ENCODE data around the gene ADGRE3.

The ADGRE3 gene

DNA sequence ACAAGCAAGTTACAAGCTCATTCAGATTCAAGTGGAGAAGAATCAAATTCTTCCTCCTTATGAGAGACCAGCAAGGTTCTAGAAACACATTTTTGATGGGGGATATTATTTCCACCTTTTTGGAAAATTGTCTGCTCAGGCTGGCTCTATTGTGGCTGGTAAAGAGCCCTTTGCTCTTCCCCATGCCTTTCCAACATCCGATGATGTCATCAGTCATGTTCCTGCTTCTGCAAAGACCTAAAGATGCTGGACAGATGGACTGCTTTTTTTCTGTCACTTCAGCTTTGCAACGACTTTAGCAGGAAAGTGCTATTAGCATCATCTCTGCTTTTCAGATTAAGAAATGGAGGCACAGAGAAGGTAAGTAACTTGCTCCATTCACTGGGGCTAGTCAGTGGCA, 4.2 kb downstream of the ADGRE3 start:
- Histone ChIP-seq H3K9me3 (ENCODE audit: control insufficient read depth in 2 of 2, low read length in 2 of 2) (peaks cover 9% of the 10 kb centered on the region in 2 donors), H3K4me1 (ENCODE audit: control insufficient read depth, insufficient read depth, low read length) (no peaks in the 10 kb centered on the region), H3K27me3 (ENCODE audit: control insufficient read depth in 1 of 2, insufficient read depth in 2 of 2, low read length in 2 of 2) (peaks cover 0 to 5% of the 10 kb centered on the region in 2 donors), H3K36me3 (ENCODE audit: control insufficient read depth in 2 of 2, insufficient read depth in 2 of 2, low read length in 2 of 2) (no peaks in the 10 kb centered on the region), H3K27ac (ENCODE audit: low read length) (no peak overlapping the region), H3K4me3 (ENCODE audit: low read length in 2 of 2) (no peak overlapping the region), H3K9ac (ENCODE audit: low read length in 2 of 2) (no peak overlapping the region)

DNA sequence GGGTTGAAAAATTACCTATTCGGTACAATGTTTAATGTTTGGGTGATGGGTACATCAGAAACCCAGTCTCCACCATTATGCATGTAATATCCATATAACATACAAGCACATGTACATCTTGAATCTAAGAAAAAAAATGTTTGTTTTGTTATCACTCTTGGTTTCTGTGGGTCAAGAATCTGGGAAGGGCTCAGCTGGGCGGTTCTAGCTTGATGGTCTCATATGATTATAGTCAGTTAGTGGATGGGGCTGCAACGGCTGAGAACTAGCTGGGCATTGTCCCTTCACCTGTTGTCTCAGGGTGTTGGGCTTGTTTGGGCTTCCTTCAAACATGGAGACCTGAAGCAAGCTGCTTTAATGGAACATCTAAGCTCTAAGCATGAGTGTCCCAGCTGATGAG, 4.7 kb downstream of the ADGRE3 start:
- Histone ChIP-seq H3K9ac (ENCODE audit: low read length in 2 of 2) (no peak overlapping the region), H3K4me1 (ENCODE audit: control insufficient read depth, insufficient read depth, low read length) (no peaks in the 10 kb centered on the region), H3K9me3 (ENCODE audit: control insufficient read depth in 2 of 2, low read length in 2 of 2) (peaks cover 9% of the 10 kb centered on the region in 2 donors), H3K27me3 (ENCODE audit: control insufficient read depth in 1 of 2, insufficient read depth in 2 of 2, low read length in 2 of 2) (peaks cover 0 to 5% of the 10 kb centered on the region in 2 donors), H3K36me3 (ENCODE audit: control insufficient read depth in 2 of 2, insufficient read depth in 2 of 2, low read length in 2 of 2) (no peaks in the 10 kb centered on the region), H3K27ac (ENCODE audit: low read length) (no peak overlapping the region), H3K4me3 (ENCODE audit: low read length in 2 of 2) (no peak overlapping the region)

DNA sequence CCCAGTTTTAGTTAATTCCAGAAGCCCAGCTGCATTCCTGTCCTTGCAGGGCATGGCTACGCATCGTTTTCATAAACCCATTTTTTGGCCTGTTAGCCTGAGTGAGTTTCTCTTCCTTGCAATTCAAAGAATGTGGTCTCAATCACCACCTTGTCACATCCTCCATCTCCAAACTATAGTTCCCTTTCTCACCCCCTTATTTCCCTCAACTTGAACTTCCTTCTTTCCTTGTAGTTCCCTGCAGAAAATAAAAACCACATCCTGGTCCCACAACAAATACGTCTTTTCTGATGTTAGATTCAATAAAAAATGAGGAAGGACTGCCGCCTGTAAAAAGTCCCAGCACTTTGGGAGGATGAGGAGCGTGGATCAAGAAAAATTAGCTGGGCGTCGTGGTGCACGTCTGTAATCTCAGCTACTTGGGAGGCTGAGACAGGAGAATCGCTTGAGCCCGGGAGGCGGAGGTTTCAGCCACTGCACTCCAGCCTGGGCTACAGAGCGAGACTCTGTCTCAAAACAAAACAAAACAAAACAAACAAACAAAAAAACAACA, 13.2 kb downstream of the ADGRE3 start:
- H3K36me3 ChIP-seq (ENCODE audit: control insufficient read depth in 2 of 2, insufficient read depth in 2 of 2, low read length in 2 of 2), result no peaks in the 10 kb centered on the region

DNA sequence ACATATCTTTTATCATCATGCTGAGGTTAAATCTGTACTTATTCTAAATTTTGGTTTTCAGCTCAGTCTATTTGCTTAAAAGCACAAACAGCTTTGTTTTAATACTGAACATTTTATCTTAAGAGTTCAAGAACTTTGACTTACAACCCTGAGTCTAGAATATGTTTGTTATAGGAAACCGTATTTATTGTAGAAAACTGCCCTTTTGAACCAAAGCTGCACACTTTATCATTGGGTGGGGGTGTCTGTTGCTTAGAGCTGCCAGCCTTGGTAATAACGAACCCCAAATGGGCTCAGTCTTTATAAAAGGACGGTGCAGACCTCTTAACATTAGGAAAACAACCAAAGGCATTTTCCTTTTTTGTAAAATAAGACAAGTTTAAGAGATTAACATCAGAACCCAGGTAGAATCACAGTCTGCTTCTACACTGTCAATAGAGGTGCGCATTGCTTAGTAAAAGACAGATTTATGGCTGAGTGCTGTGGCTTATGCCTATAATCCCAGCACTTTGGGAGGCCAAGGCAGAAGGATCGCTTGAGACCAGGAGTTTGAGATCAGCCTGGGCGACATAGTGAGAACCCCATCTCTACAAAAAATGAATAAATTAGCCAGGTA, 14.7 kb downstream of the ADGRE3 start:
- H3K27ac ChIP-seq (ENCODE audit: low read length), result no peak overlapping the region
- H3K9me3 ChIP-seq (ENCODE audit: control insufficient read depth in 2 of 2, low read length in 2 of 2), result no peaks in the 10 kb centered on the region
- H3K4me3 ChIP-seq (ENCODE audit: low read length in 2 of 2), result no peak overlapping the region
- H3K36me3 ChIP-seq (ENCODE audit: control insufficient read depth in 2 of 2, insufficient read depth in 2 of 2, low read length in 2 of 2), result no peaks in the 10 kb centered on the region
- H3K4me1 ChIP-seq (ENCODE audit: control insufficient read depth, insufficient read depth, low read length), result no peaks in the 10 kb centered on the region
- H3K9ac ChIP-seq (ENCODE audit: low read length in 2 of 2), result no peak overlapping the region
- no peaks in the 10 kb centered on the region for H3K27me3 ChIP-seq (ENCODE audit: control insufficient read depth in 1 of 2, insufficient read depth in 2 of 2, low read length in 2 of 2)

More for the DNA sequence above, 13.2 kb downstream of the ADGRE3 start:
- Histone ChIP-seq H3K4me1 (ENCODE audit: control insufficient read depth, insufficient read depth, low read length) (no peaks in the 10 kb centered on the region), H3K9me3 (ENCODE audit: control insufficient read depth in 2 of 2, low read length in 2 of 2) (no peaks in the 10 kb centered on the region), H3K27ac (ENCODE audit: low read length) (no peak overlapping the region), H3K4me3 (ENCODE audit: low read length in 2 of 2) (no peak overlapping the region), H3K9ac (ENCODE audit: low read length in 2 of 2) (no peak overlapping the region), H3K27me3 (ENCODE audit: control insufficient read depth in 1 of 2, insufficient read depth in 2 of 2, low read length in 2 of 2) (no peaks in the 10 kb centered on the region)

DNA sequence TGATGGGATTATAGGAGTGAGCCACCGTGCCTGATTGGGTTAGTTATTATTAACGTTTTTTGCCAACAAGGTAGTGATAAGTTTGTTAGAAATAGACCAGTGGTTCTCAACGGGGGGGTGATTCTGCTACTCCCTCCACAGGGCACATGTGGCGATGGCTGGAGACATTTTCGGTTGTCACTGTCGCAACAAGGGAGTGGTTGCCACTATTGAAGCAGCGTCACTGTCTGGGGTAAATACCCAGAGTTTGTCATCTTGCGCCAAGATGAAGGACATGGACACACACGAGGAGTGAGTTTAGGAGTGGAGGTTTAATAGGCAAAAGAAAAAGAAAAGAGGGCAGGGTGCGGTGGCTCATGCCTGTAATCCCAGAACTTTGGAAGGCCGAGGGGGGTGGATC, 18.9 kb downstream of the ADGRE3 start:
- no peak overlapping the region for H3K4me3 ChIP-seq (ENCODE audit: low read length in 2 of 2)
- no peaks in the 10 kb centered on the region for H3K9me3 ChIP-seq (ENCODE audit: control insufficient read depth in 2 of 2, low read length in 2 of 2)
- H3K36me3 ChIP-seq (ENCODE audit: control insufficient read depth in 2 of 2, insufficient read depth in 2 of 2, low read length in 2 of 2), result no peaks in the 10 kb centered on the region
- H3K9ac ChIP-seq (ENCODE audit: low read length in 2 of 2), result no peak overlapping the region
- H3K4me1 ChIP-seq (ENCODE audit: control insufficient read depth, insufficient read depth, low read length), result no peaks in the 10 kb centered on the region
- no peak overlapping the region for H3K27ac ChIP-seq (ENCODE audit: low read length)
- H3K27me3 ChIP-seq (ENCODE audit: control insufficient read depth in 1 of 2, insufficient read depth in 2 of 2, low read length in 2 of 2), result peaks cover 0 to 2% of the 10 kb centered on the region in 2 donors

DNA sequence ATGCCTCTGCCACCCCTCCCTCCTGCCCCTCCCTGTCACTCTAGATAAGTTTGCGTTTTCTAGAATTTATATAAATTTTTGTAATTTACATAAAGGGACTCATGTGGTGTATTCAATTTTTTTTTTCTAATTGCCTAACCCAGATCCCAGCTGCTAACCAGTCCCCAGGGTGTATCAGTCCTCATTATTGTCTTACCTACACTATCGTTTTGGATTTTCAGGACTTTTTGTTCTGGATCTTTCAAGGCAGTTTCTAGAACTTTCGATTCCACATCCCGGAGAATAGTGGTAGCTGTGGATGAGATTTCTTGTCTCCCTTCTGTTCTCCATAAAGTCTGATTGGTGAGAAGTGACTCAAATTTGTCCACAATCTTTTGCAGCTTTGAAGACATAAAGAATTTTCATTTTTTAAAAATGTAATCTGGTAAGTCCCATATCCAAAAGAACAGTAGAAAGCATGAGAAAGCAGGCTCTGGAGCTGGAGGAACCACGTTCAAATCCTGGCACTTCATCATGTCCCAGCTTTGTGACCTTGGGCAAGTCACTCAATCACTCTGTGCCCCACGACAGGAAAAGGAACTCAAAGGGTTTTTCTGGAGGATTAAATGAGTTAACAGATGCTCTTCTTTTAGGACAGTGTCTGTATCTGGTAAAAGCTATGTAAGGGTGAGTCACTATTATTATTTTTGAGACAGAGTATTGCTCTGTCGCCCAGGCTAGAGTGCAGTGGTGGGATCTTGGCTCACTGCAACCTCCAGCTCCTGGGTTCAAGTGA, 19.7 kb downstream of the ADGRE3 start:
- H3K4me1 ChIP-seq (ENCODE audit: control insufficient read depth, insufficient read depth, low read length), result no peaks in the 10 kb centered on the region
- H3K27me3 ChIP-seq (ENCODE audit: control insufficient read depth in 1 of 2, insufficient read depth in 2 of 2, low read length in 2 of 2), result peaks cover 0 to 3% of the 10 kb centered on the region in 2 donors
- no peak overlapping the region for H3K27ac ChIP-seq (ENCODE audit: low read length)
- H3K9me3 ChIP-seq (ENCODE audit: control insufficient read depth in 2 of 2, low read length in 2 of 2), result no peaks in the 10 kb centered on the region
- no peak overlapping the region for H3K4me3 ChIP-seq (ENCODE audit: low read length in 2 of 2)
- no peak overlapping the region for H3K9ac ChIP-seq (ENCODE audit: low read length in 2 of 2)
- H3K36me3 ChIP-seq (ENCODE audit: control insufficient read depth in 2 of 2, insufficient read depth in 2 of 2, low read length in 2 of 2), result no peaks in the 10 kb centered on the region

DNA sequence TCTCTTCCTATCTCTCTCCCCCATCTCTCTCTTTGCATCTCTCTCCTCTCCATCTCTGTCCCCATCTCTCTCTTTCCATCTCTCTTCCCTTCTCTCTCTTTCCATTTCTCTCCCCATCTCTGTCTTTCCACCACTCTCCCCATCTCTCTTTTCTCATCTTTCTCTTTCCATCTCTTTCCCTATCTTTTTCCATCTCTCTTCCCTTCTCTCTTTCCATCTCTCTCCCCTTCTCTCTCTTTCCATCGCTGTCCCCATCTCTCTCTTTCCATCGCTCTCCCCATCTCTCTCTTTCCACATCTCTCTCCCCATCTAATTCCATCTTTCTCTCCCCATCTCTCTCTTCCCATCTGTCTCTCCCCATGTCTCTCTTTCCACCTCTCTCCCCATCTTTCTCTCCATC, 24.5 kb downstream of the ADGRE3 start:
- H3K4me1 ChIP-seq (ENCODE audit: control insufficient read depth, insufficient read depth, low read length), result no peaks in the 10 kb centered on the region
- peaks cover 0 to 3% of the 10 kb centered on the region in 2 donors for H3K27me3 ChIP-seq (ENCODE audit: control insufficient read depth in 1 of 2, insufficient read depth in 2 of 2, low read length in 2 of 2)
- no peak overlapping the region for H3K27ac ChIP-seq (ENCODE audit: low read length)
- no peaks in the 10 kb centered on the region for H3K9me3 ChIP-seq (ENCODE audit: control insufficient read depth in 2 of 2, low read length in 2 of 2)
- H3K9ac ChIP-seq (ENCODE audit: low read length in 2 of 2), result no peak overlapping the region
- H3K4me3 ChIP-seq (ENCODE audit: low read length in 2 of 2), result no peak overlapping the region
- H3K36me3 ChIP-seq (ENCODE audit: control insufficient read depth in 2 of 2, insufficient read depth in 2 of 2, low read length in 2 of 2), result no peaks in the 10 kb centered on the region

DNA sequence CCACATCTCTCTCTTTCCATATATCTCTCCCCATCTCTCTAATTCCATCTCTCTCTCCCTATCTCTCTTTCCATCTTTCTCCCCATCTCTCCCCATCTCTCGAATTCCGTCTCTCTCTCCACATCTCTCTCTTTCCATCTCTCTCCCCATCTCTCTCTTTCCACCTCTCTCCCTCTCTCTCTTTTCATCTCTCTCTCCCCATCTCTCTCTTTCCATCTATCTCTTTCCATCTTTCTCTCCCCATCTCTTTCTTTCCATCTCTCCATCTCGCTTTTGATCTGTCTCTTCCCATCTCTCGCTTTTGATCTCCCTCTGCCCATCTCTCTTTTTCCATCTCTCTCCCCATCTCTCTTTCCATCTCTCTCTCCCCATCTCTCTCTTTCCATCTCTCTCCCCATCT, 25.6 kb downstream of the ADGRE3 start:
- Histone ChIP-seq H3K27ac (ENCODE audit: low read length) (no peak overlapping the region), H3K36me3 (ENCODE audit: control insufficient read depth in 2 of 2, insufficient read depth in 2 of 2, low read length in 2 of 2) (no peaks in the 10 kb centered on the region), H3K9me3 (ENCODE audit: control insufficient read depth in 2 of 2, low read length in 2 of 2) (no peaks in the 10 kb centered on the region), H3K4me3 (ENCODE audit: low read length in 2 of 2) (no peak overlapping the region), H3K4me1 (ENCODE audit: control insufficient read depth, insufficient read depth, low read length) (no peaks in the 10 kb centered on the region), H3K27me3 (ENCODE audit: control insufficient read depth in 1 of 2, insufficient read depth in 2 of 2, low read length in 2 of 2) (peaks cover 0 to 3% of the 10 kb centered on the region in 2 donors), H3K9ac (ENCODE audit: low read length in 2 of 2) (no peak overlapping the region)

DNA sequence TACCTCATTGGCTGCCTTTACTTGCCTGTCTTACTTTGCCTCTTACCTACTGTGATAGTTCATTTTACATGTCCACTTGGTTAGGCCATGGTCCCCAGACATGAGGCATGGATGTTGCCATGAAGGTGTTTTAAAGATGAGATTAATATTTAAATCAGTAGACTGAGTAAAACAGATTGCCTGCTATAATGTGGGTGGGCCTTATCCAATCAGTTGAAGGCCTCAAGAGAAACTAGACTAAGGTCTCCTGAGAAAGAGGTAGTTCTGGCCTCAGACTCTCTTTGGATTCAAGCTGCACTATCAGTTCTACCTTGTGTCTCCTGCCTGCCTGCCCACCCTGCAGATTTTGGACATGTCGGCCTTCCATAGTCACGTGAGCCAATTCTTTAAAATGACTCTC, 26.1 kb downstream of the ADGRE3 start:
- Histone ChIP-seq H3K9ac (ENCODE audit: low read length in 2 of 2) (no peak overlapping the region), H3K27ac (ENCODE audit: low read length) (no peak overlapping the region), H3K36me3 (ENCODE audit: control insufficient read depth in 2 of 2, insufficient read depth in 2 of 2, low read length in 2 of 2) (no peaks in the 10 kb centered on the region), H3K27me3 (ENCODE audit: control insufficient read depth in 1 of 2, insufficient read depth in 2 of 2, low read length in 2 of 2) (peaks cover 0 to 3% of the 10 kb centered on the region in 2 donors), H3K4me1 (ENCODE audit: control insufficient read depth, insufficient read depth, low read length) (no peaks in the 10 kb centered on the region), H3K9me3 (ENCODE audit: control insufficient read depth in 2 of 2, low read length in 2 of 2) (peaks cover 0 to under 1% of the 10 kb centered on the region in 2 donors), H3K4me3 (ENCODE audit: low read length in 2 of 2) (no peak overlapping the region)

DNA sequence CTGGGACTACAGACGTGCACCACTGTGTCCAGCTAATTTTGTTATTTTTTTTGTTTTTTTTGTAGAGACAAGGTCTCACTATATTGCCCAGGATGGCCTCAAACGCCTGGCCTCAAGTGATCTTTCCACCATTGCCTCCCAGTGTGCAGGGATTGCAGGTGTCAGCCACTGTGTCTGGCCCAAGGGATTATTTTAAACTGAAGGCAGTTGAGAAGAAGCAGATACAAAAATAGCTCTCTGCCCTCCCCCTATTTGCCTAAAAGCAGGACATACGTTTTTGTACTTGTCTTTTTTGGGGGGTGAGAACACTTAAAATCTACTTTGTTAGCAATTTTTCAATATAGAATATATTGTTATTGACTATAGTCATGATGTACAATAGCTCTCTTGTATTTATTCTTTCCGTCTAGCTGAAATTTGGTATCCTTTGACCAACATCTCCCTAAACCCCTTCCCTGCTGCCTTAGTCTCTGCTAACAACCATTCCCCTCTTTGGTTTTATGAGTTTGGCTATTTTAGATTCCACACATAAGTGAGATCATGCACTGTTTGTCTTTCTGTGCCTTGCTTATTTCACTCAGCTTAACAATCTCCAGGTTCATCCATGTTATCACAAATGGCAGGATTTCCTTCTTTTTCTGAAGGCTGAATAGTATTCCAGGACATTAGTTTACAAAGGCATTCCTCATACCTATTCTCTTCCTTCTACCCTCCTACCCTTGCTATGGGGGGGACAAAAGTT, 34.9 kb downstream of the ADGRE3 start:
- Histone ChIP-seq H3K9me3 (ENCODE audit: control insufficient read depth in 2 of 2, low read length in 2 of 2) (peaks cover 3 to 4% of the 10 kb centered on the region in 2 donors), H3K27me3 (ENCODE audit: control insufficient read depth in 1 of 2, insufficient read depth in 2 of 2, low read length in 2 of 2) (peaks cover 0 to 2% of the 10 kb centered on the region in 2 donors), H3K4me1 (ENCODE audit: control insufficient read depth, insufficient read depth, low read length) (no peaks in the 10 kb centered on the region), H3K4me3 (ENCODE audit: low read length in 2 of 2) (no peak overlapping the region), H3K27ac (ENCODE audit: low read length) (no peak overlapping the region), H3K9ac (ENCODE audit: low read length in 2 of 2) (no peak overlapping the region), H3K36me3 (ENCODE audit: control insufficient read depth in 2 of 2, insufficient read depth in 2 of 2, low read length in 2 of 2) (no peaks in the 10 kb centered on the region)
